Gastrocnemius medialis (tissue), 4 donors: ENCODE measurements around the gene CLMP. TPM values are rescaled to one million over a fixed set of nuclear protein-coding genes. Genes with fewer than 3 reads are reported as not detected.

ENCODE experiments used
- ATAC-seq, 2 donors: fragments of 150-250 bp; one replicate each; pipeline ENCODE4 v1.9.1; 2016
- DNase-seq, 2 donors: peaks; one replicate each; pipeline ENCODE4 v3.0.0-alpha.2; 2019
- H3K27ac ChIP-seq, 4 donors: fragments of 200-600 bp; sonication (generic); 1 replicate in 1 of 4; 2 replicates in 3 of 4; pipeline ENCODE4 v1.5.1; 2016 to 2018; ENCODE audit warnings: mild to moderate bottlenecking in 2 of 4, moderate library complexity in 1 of 4
- H3K27me3 ChIP-seq, 3 donors: fragments of 200-600 bp; sonication (generic) in 2 of 3; 1 replicate in 1 of 3; 2 replicates in 2 of 3; pipeline versions ENCODE4 v1.5.1 to v1.6.0; 2016 to 2019; ENCODE audit warnings: mild to moderate bottlenecking in 1 of 3, moderate library complexity in 1 of 3
- H3K36me3 ChIP-seq, 2 donors: fragments of 200-600 bp; sonication (generic) in 1 of 2; one replicate each; pipeline ENCODE4 v1.5.1; 2017 to 2018
- H3K4me1 ChIP-seq, 2 donors: fragments of 200-600 bp; sonication (generic) in 1 of 2; one replicate each; pipeline ENCODE4 v1.5.1; 2016 to 2017; ENCODE audit warnings: mild to moderate bottlenecking in 2 of 2
- H3K4me3 ChIP-seq, 4 donors: fragments of 200-600 bp; sonication (generic) in 3 of 4; 1 replicate in 1 of 4; 2 replicates in 3 of 4; pipeline ENCODE4 v1.5.1; 2016 to 2019; ENCODE audit warnings: mild to moderate bottlenecking in 2 of 4
- H3K9me3 ChIP-seq, 3 donors: fragments of 200-600 bp; sonication (generic) in 2 of 3; 1 replicate in 1 of 3; 2 replicates in 2 of 3; pipeline ENCODE4 v1.5.1; 2016 to 2019
- POLR2A ChIP-seq, 2 donors: fragments of 450-650 bp; IDR thresholded peaks; one replicate each; pipeline ENCODE4 v1.6.1; 2017; ENCODE audit warnings: antibody characterized with exemption in 2 of 2, mild to moderate bottlenecking in 2 of 2, moderate library complexity in 2 of 2
- in situ Hi-C, 4 donors: fragments of 200-750 bp; cut with MboI; loops; one replicate each; pipeline versions ENCODE4 v1.15.0 to v1.8.0; 2017; ENCODE audit warnings: low sequenced_read_pairs in 4 of 4
- intact Hi-C: fragments of 100-400 bp; cut with DNase I; formaldehyde crosslinking; loops from one replicate; pipeline ENCODE4 v1.15.1; 2023; ENCODE audit warnings: low total_unique reads
- total RNA-seq, 4 donors: library from RNA; depleted of rRNA; stranded (reverse); fragments of >200 nt; gene quantifications; one replicate each; pipeline versions ENCODE4 v1.1.0 to v1.2.3, GENCODE V29; 2016
- TF ChIP-seq, protein P1 (sequence below), 5 experiments: fragments of 450-650 bp in 3 of 5; fragments of 200-600 bp in 2 of 5; sonication (generic) in 2 of 5; IDR thresholded peaks in 4 of 5; conservative IDR thresholded peaks in 1 of 5; 1 replicate in 4 of 5; 2 replicates in 1 of 5; pipeline ENCODE4 v1.5.1; 2016 to 2019; ENCODE audit warnings: antibody characterized with exemption in 5 of 5, mild to moderate bottlenecking in 3 of 5, moderate library complexity in 3 of 5

Gene CLMP
- total RNA-seq, 4 donors from 2014 or later = 2.3 to 12.5 (median 4.4) TPM

DNA sequence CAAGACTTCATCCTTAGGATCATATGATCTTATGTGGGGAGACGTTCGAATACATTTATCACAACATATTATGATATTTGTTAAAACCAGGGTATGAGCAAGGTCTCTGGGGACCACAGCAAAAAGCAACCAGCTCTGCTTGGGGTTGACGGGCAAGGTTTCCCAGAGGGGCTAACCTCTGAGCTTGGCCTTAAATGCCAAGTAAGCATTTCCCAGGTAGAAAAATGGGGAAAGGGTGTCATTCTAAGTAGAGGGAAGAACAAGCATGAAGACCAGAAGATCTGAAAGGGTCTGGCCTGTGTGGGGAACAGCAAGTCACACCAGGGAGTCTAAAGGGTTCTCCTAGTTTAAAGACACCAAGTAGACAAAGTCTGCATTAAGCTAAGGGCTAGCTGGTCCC is 24.1 kb downstream of the CLMP start:
- DNase-seq (no peak), ATAC-seq (no peak)
- no peaks in the 10 kb centered on the region for H3K9me3 ChIP-seq
- in situ Hi-C loops (no loop called here), intact Hi-C loops (no loop called here)
- peaks cover 0 to 6% of the 10 kb centered on the region in 2 donors for H3K4me1 ChIP-seq
- H3K36me3 ChIP-seq = no peaks in the 10 kb centered on the region
- H3K27me3 ChIP-seq = no peaks in the 10 kb centered on the region
- no peak overlapping the region for H3K27ac ChIP-seq
- TF ChIP-seq, protein P1, sequence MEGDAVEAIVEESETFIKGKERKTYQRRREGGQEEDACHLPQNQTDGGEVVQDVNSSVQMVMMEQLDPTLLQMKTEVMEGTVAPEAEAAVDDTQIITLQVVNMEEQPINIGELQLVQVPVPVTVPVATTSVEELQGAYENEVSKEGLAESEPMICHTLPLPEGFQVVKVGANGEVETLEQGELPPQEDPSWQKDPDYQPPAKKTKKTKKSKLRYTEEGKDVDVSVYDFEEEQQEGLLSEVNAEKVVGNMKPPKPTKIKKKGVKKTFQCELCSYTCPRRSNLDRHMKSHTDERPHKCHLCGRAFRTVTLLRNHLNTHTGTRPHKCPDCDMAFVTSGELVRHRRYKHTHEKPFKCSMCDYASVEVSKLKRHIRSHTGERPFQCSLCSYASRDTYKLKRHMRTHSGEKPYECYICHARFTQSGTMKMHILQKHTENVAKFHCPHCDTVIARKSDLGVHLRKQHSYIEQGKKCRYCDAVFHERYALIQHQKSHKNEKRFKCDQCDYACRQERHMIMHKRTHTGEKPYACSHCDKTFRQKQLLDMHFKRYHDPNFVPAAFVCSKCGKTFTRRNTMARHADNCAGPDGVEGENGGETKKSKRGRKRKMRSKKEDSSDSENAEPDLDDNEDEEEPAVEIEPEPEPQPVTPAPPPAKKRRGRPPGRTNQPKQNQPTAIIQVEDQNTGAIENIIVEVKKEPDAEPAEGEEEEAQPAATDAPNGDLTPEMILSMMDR (IDR thresholded peaks at IDR 0.05 in 4 of 5, conservative IDR thresholded peaks at IDR 0.05 in 1 of 5) = no peak
- no peak for TF ChIP-seq POLR2A (IDR thresholded peaks at IDR 0.05)
- no peak overlapping the region for H3K4me3 ChIP-seq

DNA sequence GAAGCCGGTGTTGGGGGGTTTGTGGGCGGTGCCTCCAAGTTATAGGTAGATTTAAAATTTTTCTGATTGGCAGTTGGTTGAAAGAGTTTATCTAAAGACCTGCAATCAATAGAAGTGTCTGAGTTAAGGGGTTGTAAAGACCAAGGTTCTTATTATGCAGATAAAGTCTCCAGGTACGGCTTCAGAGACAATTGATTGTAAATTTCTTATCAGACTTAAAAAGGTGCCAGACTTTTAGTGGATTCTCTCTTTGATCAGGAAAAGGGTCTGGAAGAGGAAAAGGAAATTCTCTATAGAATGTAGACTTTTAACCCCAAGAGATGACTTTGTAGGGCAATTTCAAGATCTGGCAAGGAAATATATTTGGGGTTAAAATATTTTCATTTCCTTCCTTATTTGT is 25.2 kb downstream of the CLMP start:
- in situ Hi-C loops (no loop called here), intact Hi-C loops (no loop called here)
- DNase-seq (no peak), ATAC-seq (no peak)
- no peaks in the 10 kb centered on the region for H3K9me3 ChIP-seq
- H3K36me3 ChIP-seq = no peaks in the 10 kb centered on the region
- H3K4me3 ChIP-seq = no peak overlapping the region
- TF ChIP-seq, protein P1 (IDR thresholded peaks at IDR 0.05 in 4 of 5, conservative IDR thresholded peaks at IDR 0.05 in 1 of 5) = no peak
- TF ChIP-seq POLR2A (IDR thresholded peaks at IDR 0.05) = no peak
- no peak overlapping the region for H3K27ac ChIP-seq
- H3K4me1 ChIP-seq = no peaks in the 10 kb centered on the region
- no peaks in the 10 kb centered on the region for H3K27me3 ChIP-seq

DNA sequence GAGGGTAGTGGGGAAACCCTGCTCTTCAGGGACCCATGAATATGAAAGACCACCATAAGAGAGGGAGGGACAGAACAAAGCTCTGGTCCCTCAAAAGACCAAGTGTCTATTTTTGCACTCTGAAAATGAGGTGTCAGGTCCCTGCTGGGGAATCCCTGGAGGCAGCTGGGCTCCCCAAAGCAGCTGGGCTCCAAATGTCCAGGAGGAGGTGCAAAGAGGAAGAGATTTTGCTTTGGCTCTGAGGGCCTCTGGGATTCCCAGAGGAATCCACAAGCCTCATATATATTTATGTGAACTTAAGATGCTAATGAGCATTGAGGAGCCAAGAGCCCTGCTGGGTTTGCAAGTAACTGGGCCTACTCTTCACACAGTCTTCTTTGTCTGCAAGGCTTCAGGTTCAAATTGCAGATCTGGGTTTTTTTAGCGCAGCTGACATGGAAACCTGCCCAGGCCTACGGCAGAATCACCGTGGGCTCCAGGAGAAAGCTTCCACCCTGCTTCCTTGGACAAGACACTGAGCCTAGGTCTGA is 26.0 kb downstream of the CLMP start:
- Histone ChIP-seq H3K27me3 (no peaks in the 10 kb centered on the region), H3K4me1 (no peaks in the 10 kb centered on the region), H3K27ac (no peak overlapping the region), H3K36me3 (no peaks in the 10 kb centered on the region), H3K4me3 (no peak overlapping the region), H3K9me3 (no peaks in the 10 kb centered on the region)
- DNase-seq (no peak), ATAC-seq (no peak)
- TF ChIP-seq, protein P1 (IDR thresholded peaks at IDR 0.05 in 4 of 5, conservative IDR thresholded peaks at IDR 0.05 in 1 of 5) = no peak
- in situ Hi-C loops = no loop called here
- intact Hi-C loops = no loop called here

DNA sequence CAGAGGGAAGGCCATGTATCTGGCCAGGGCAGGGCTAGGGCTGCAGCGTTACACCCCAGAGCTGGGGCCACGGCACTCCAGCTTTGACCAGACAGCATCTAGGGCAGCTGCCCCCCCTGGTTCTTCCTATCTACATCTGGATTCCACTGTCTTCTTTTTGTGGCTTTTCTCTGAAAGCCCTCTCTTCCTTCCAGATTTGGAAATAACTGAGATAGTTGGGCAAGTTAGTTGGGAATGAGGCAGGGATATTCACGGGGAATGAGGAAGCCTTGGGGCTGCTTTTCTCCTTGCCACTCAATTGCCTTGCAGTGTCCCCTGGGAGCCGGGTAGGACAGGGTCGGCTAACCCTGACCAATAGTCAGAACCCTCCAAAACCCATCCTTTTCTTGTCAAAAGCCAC is 26.8 kb downstream of the CLMP start:
- TF ChIP-seq POLR2A (IDR thresholded peaks at IDR 0.05) = no peak
- TF ChIP-seq, protein P1 (IDR thresholded peaks at IDR 0.05 in 4 of 5, conservative IDR thresholded peaks at IDR 0.05 in 1 of 5) = no peak
- H3K36me3 ChIP-seq = no peaks in the 10 kb centered on the region
- intact Hi-C loops (no loop called here), in situ Hi-C loops (no loop called here)
- H3K4me1 ChIP-seq = no peaks in the 10 kb centered on the region
- no peaks in the 10 kb centered on the region for H3K9me3 ChIP-seq
- ATAC-seq (no peak), DNase-seq (no peak)
- H3K4me3 ChIP-seq = no peak overlapping the region
- H3K27me3 ChIP-seq = no peaks in the 10 kb centered on the region
- H3K27ac ChIP-seq = no peak overlapping the region

DNA sequence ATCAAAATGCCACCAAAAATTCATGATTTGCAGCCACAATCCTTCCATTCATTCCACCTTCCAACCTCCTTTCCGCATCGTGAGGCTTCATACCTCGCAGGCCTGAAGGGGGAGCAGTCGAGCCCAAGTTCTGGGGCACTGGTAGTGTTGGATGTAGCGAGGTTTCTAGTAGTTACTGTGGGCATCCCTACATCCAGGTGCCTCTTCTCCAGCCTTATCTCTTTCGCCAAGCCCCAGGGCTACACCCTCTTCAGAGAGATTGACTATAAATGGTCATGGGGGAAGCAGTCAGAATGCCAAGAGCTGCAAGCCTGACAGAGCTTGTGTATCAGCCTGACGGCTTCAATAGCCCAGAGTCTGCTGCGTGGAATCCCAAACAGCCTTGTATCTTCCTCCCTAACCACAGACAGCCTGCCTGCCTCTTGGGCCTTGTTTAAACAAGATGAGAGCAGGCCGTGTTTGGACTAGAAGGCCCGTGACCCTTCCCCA is 28.9 kb downstream of the CLMP start:
- in situ Hi-C loops (no loop called here), intact Hi-C loops (no loop called here)
- ATAC-seq (no peak), DNase-seq (no peak)
- Histone ChIP-seq H3K9me3 (no peaks in the 10 kb centered on the region), H3K4me3 (no peak overlapping the region), H3K36me3 (no peaks in the 10 kb centered on the region), H3K27ac (no peak overlapping the region), H3K27me3 (no peaks in the 10 kb centered on the region), H3K4me1 (no peaks in the 10 kb centered on the region)
- TF ChIP-seq, protein P1 (IDR thresholded peaks at IDR 0.05 in 4 of 5, conservative IDR thresholded peaks at IDR 0.05 in 1 of 5) = no peak
